HG02642 (cell line): ENCODE results near the gene RHEBL1.

Experiments
- ATAC-seq: cut with Tn5 transposase; IDR thresholded peaks from one replicate; pipeline ENCODE4 v1.9.1; 2021; ENCODE audit warnings: mild to moderate bottlenecking; ENCODE audit not compliant: unreplicated experiment, poor library complexity

RHEBL1 gene

GRCh38 chr12:49069507-49070346 lies at the start of gene RHEBL1:
Gene RHEBL1 (minus strand): TSS chr12:49069979. CDS start chr12:49069785, 194 bp downstream.
- ATAC-seq: peak; percentile 99

GRCh38 chr12:49111206-49111605 lies 41.4 kb upstream of the RHEBL1 start:
- peak; percentile 5 for ATAC-seq

- peak; percentile 99 for ATAC-seq
Observed at GRCh38 chr12:49110464-49111155, 40.8 kb upstream of the RHEBL1 start, which contains the start of gene LMBR1L. Gene LMBR1L (minus strand): TSS chr12:49110847. CDS start chr12:49110555, 292 bp downstream.

- no peak for ATAC-seq
Observed at GRCh38 chr12:49109641-49110463, 40.1 kb upstream of the RHEBL1 start.

- no peak for ATAC-seq
Observed at GRCh38 chr12:49108958-49109404, 39.2 kb upstream of the RHEBL1 start.

GRCh38 chr12:49105504-49106084 lies 35.8 kb upstream of the RHEBL1 start:
- no peak for ATAC-seq

GRCh38 chr12:49104822-49105221 lies 35.0 kb upstream of the RHEBL1 start:
- ATAC-seq: no peak

- ATAC-seq: no peak
Observed at GRCh38 chr12:49100380-49100779, 30.6 kb upstream of the RHEBL1 start.

- ATAC-seq: no peak
Observed at GRCh38 chr12:49098703-49099102, 28.9 kb upstream of the RHEBL1 start.

GRCh38 chr12:49098035-49098451 lies 28.3 kb upstream of the RHEBL1 start:
- ATAC-seq: no peak

- ATAC-seq: no peak
Observed at GRCh38 chr12:49097381-49097780, 27.6 kb upstream of the RHEBL1 start.

GRCh38 chr12:49094975-49095365 lies 25.2 kb upstream of the RHEBL1 start:
- no peak for ATAC-seq

- ATAC-seq: no peak
Observed at GRCh38 chr12:49094160-49094974, 24.6 kb upstream of the RHEBL1 start, which contains the start of gene DHH. Gene DHH (minus strand): TSS chr12:49094801. CDS start chr12:49094512, 289 bp downstream.

- no peak for ATAC-seq
Observed at GRCh38 chr12:49093792-49094159, 24.0 kb upstream of the RHEBL1 start.

GRCh38 chr12:49092816-49093406 lies 23.1 kb upstream of the RHEBL1 start:
- no peak for ATAC-seq

GRCh38 chr12:49092086-49092815 lies 22.5 kb upstream of the RHEBL1 start:
- ATAC-seq: no peak

GRCh38 chr12:49091836-49092085 lies 22.0 kb upstream of the RHEBL1 start:
- ATAC-seq: no peak

GRCh38 chr12:49091056-49091835 lies 21.5 kb upstream of the RHEBL1 start:
- ATAC-seq: no peak
